ENCODE data around the gene MMP12. TPM values are rescaled to one million over a fixed set of nuclear protein-coding genes. Genes with fewer than 3 reads are reported as not detected.

Gene MMP12
- polyA plus RNA-seq, 1 donor from 2014 or later, result not detected

DNA sequence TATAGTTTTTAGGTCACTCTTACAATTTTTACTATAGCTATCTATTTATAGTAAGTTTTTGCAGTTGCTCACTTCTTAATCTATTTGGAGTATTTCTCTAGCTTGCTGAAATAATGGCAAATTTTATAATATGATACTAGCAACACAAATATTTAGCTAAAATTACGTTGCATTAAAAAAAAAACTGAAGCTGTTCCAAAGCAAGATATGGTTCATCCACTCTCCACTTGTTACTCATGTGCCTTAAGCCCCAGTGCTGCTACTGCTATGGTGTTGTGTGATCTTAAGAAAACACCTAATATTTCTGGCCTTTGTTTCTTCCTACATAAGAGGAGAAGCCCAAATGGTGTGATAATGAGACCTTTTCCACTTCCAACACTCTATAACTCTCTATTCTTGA lies 31.9 kb downstream of the MMP12 start:
- no peak overlapping the region for H3K4me2 ChIP-seq (ENCODE audit: low read length)
- H2AFZ ChIP-seq (ENCODE audit: low read depth, low read length), result no peak overlapping the region

DNA sequence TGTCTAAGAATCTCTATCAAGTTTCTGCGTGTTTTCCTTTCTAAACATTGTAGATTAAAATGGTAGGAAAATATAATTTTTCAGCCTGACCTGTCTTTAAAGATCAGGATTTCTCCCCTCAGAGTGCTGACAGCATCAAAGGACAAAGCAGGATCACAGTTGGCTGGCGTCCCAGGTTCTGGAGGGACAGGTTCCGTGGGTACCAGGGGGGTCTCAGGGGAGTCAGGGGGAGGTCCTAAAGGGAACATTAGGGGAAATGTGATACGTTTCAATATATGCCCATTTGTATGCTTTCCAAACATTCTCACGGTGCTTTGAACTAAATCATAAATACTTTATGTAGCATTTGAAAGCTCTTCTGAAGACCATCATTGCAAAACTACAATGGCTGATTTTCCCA lies 34.8 kb downstream of the MMP12 start:
- Histone ChIP-seq H4K20me1 (ENCODE audit: insufficient read depth) (no peaks in the 10 kb centered on the region), H3K9ac (ENCODE audit: low read length) (no peak overlapping the region), H3K27ac (ENCODE audit: low read length) (no peak overlapping the region), H3K79me2 (replicated peaks; ENCODE audit: insufficient read depth, low read length) (no peaks in the 10 kb centered on the region), H2AFZ (ENCODE audit: low read depth, low read length) (no peak overlapping the region), H3K9me2 (ENCODE audit: insufficient read depth, low read length) (no peaks in the 10 kb centered on the region), H3F3A (ENCODE audit: insufficient read depth, low read length, poor library complexity, severe bottlenecking) (no peaks in the 10 kb centered on the region), H3K4me3 (ENCODE audit: low read length) (no peak overlapping the region), H3K36me3 (ENCODE audit: insufficient read depth, low read length) (no peaks in the 10 kb centered on the region), H3K9me3 (ENCODE audit: low read length) (no peaks in the 10 kb centered on the region), H3K27me3 (ENCODE audit: insufficient read depth, low read depth, low read length) (no peaks in the 10 kb centered on the region), H3K4me2 (ENCODE audit: low read length) (no peak overlapping the region)
- no peak for TF ChIP-seq EP300 (conservative IDR thresholded peaks at IDR 0.05; ENCODE audit: poor library complexity, severe bottlenecking)
- no peak for TF ChIP-seq SMC3 (conservative IDR thresholded peaks at IDR 0.05; ENCODE audit: poor library complexity)
- TF ChIP-seq MXI1 (conservative IDR thresholded peaks at IDR 0.05; ENCODE audit: poor library complexity, severe bottlenecking), result no peak
- TF ChIP-seq, protein P1, sequence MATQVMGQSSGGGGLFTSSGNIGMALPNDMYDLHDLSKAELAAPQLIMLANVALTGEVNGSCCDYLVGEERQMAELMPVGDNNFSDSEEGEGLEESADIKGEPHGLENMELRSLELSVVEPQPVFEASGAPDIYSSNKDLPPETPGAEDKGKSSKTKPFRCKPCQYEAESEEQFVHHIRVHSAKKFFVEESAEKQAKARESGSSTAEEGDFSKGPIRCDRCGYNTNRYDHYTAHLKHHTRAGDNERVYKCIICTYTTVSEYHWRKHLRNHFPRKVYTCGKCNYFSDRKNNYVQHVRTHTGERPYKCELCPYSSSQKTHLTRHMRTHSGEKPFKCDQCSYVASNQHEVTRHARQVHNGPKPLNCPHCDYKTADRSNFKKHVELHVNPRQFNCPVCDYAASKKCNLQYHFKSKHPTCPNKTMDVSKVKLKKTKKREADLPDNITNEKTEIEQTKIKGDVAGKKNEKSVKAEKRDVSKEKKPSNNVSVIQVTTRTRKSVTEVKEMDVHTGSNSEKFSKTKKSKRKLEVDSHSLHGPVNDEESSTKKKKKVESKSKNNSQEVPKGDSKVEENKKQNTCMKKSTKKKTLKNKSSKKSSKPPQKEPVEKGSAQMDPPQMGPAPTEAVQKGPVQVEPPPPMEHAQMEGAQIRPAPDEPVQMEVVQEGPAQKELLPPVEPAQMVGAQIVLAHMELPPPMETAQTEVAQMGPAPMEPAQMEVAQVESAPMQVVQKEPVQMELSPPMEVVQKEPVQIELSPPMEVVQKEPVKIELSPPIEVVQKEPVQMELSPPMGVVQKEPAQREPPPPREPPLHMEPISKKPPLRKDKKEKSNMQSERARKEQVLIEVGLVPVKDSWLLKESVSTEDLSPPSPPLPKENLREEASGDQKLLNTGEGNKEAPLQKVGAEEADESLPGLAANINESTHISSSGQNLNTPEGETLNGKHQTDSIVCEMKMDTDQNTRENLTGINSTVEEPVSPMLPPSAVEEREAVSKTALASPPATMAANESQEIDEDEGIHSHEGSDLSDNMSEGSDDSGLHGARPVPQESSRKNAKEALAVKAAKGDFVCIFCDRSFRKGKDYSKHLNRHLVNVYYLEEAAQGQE (IDR thresholded peaks at IDR 0.05; ENCODE audit: borderline replicate concordance), result no peak
- no peak for TF ChIP-seq TAF1 (IDR thresholded peaks at IDR 0.05; ENCODE audit: low read depth)
- TF ChIP-seq, protein P2, sequence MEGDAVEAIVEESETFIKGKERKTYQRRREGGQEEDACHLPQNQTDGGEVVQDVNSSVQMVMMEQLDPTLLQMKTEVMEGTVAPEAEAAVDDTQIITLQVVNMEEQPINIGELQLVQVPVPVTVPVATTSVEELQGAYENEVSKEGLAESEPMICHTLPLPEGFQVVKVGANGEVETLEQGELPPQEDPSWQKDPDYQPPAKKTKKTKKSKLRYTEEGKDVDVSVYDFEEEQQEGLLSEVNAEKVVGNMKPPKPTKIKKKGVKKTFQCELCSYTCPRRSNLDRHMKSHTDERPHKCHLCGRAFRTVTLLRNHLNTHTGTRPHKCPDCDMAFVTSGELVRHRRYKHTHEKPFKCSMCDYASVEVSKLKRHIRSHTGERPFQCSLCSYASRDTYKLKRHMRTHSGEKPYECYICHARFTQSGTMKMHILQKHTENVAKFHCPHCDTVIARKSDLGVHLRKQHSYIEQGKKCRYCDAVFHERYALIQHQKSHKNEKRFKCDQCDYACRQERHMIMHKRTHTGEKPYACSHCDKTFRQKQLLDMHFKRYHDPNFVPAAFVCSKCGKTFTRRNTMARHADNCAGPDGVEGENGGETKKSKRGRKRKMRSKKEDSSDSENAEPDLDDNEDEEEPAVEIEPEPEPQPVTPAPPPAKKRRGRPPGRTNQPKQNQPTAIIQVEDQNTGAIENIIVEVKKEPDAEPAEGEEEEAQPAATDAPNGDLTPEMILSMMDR (IDR thresholded peaks at IDR 0.05; ENCODE audit: poor library complexity, severe bottlenecking), result no peak
- no peak for TF ChIP-seq POLR2AphosphoS5 (IDR thresholded peaks at IDR 0.05)
- TF ChIP-seq RAD21 (conservative IDR thresholded peaks at IDR 0.05), result no peak

More for the DNA sequence above, 31.9 kb downstream of the MMP12 start:
- H3K36me3 ChIP-seq (ENCODE audit: insufficient read depth, low read length), result no peaks in the 10 kb centered on the region
- no peak overlapping the region for H3K27ac ChIP-seq (ENCODE audit: low read length)
- TF ChIP-seq TAF1 (IDR thresholded peaks at IDR 0.05; ENCODE audit: low read depth) (no peak), POLR2AphosphoS5 (IDR thresholded peaks at IDR 0.05) (no peak), EZH2 (IDR thresholded peaks at IDR 0.05; ENCODE audit: borderline replicate concordance, insufficient read depth, low read length, poor library complexity, severe bottlenecking) (no peak), RAD21 (conservative IDR thresholded peaks at IDR 0.05) (no peak), MXI1 (conservative IDR thresholded peaks at IDR 0.05; ENCODE audit: poor library complexity, severe bottlenecking) (no peak), SMC3 (conservative IDR thresholded peaks at IDR 0.05; ENCODE audit: poor library complexity) (no peak), EP300 (conservative IDR thresholded peaks at IDR 0.05; ENCODE audit: poor library complexity, severe bottlenecking) (no peak)
- TF ChIP-seq, protein P1 (IDR thresholded peaks at IDR 0.05; ENCODE audit: borderline replicate concordance), result no peak
- TF ChIP-seq, protein P2 (IDR thresholded peaks at IDR 0.05; ENCODE audit: poor library complexity, severe bottlenecking), result no peak
- H3F3A ChIP-seq (ENCODE audit: insufficient read depth, low read length, poor library complexity, severe bottlenecking), result no peaks in the 10 kb centered on the region
- no peak overlapping the region for H3K4me3 ChIP-seq (ENCODE audit: low read length)
- H4K20me1 ChIP-seq (ENCODE audit: insufficient read depth), result no peaks in the 10 kb centered on the region
- no peaks in the 10 kb centered on the region for H3K27me3 ChIP-seq (ENCODE audit: insufficient read depth, low read depth, low read length)
- H3K9me2 ChIP-seq (ENCODE audit: insufficient read depth, low read length), result no peaks in the 10 kb centered on the region
- H3K9ac ChIP-seq (ENCODE audit: low read length), result no peak overlapping the region
- H3K9me3 ChIP-seq (ENCODE audit: low read length), result no peaks in the 10 kb centered on the region
- H3K79me2 ChIP-seq (replicated peaks; ENCODE audit: insufficient read depth, low read length), result no peaks in the 10 kb centered on the region
